SH-SY5Y (cell line): ENCODE data around the gene NID1.

Experiments used
- GATA2 ChIP-seq: IDR thresholded peaks from 2 replicates; pipeline ENCODE4 v1.6.1; 2011; ENCODE audit warnings: mild to moderate bottlenecking, low read depth, low read length
- GATA3 ChIP-seq: IDR thresholded peaks from 2 replicates; pipeline ENCODE4 v1.6.1; 2011; ENCODE audit warnings: low read depth, mild to moderate bottlenecking, low read length, moderate library complexity

DNA sequence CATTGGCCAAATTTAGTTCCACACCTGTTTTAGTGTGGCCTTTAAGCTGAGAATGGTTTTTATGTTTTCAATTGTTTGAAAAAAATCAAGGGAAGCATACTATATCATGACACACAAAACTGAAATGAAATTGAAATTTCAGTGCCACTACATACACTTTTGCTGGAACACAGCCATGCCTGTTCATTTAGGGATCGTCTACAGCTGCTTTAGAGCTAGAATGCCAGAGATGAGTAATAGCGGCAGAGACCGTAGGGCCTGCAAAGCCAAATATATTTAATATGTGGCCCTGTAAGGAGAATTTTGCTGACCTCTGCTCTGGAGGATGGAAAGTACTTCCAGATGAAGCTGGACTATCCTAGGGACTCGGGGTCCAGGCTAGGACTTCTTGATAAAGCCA, 135.7 kb downstream of the NID1 start:
- TF ChIP-seq GATA2 (no peak), GATA3 (no peak)
